Small intestine (tissue), 4 donors: ENCODE data around the gene KDELR3. TPM values are rescaled to one million over a fixed set of nuclear protein-coding genes. Genes with fewer than 3 reads are reported as not detected.

ENCODE experiments used
- polyA plus RNA-seq, 4 donors: library from polyadenylated mRNA; stranded (reverse) in 3 of 4; unstranded in 1 of 4; fragments of 200-250 nt in 3 of 4; fragments of 120-200 nt in 1 of 4; gene quantifications; one replicate each; pipeline versions ENCODE4 v1.2.1 to v1.2.3, GENCODE V29; 2013
- donor health status: healthy with polysubstance abuse.
- donor health status: Bipolar disorder and iron deficiency.
- donor health status: healthy.

Gene KDELR3
- polyA plus RNA-seq, 4 donors: 6.5 to 60.6 (median 10.7) TPM

Other genes starting within 250 kb of the KDELR3 start
- gene TMEM184B, start 195.1 kb upstream of the KDELR3 start, polyA plus RNA-seq: 10 to 100 TPM in 2 of 4 donors, 1 to 10 TPM in 2; 7.3 to 47.4 (median 20.3) TPM
- 10 to 100 TPM; 19.0 to 92.1 (median 46.7) TPM for gene CSNK1E, start 150.7 kb upstream of the KDELR3 start, polyA plus RNA-seq
- 1 to 10 TPM in 1 of 4 donors, under 1 TPM in 1, not detected in 2; 0.06 to 2.1 TPM for gene KCNJ4, start 12.9 kb upstream of the KDELR3 start, polyA plus RNA-seq
- 100 to 1,000 TPM in 3 of 4 donors, 10 to 100 TPM in 1; 72.4 to 477 (median 104) TPM for gene DDX17, start 38.2 kb downstream of the KDELR3 start, polyA plus RNA-seq
- gene DMC1, start 102.1 kb downstream of the KDELR3 start, polyA plus RNA-seq: 1 to 10 TPM in 1 of 4 donors, under 1 TPM in 1, not detected in 2; 0.70 to 2.1 TPM
- under 1 TPM in 2 of 4 donors, not detected in 2; 0.36 to 0.71 TPM for gene FAM227A, start 188.3 kb downstream of the KDELR3 start, polyA plus RNA-seq
- gene CBY1, start 188.5 kb downstream of the KDELR3 start, polyA plus RNA-seq: 10 to 100 TPM; 17.3 to 39.4 (median 31.9) TPM
- gene TOMM22, start 213.9 kb downstream of the KDELR3 start, polyA plus RNA-seq: 10 to 100 TPM; 42.5 to 82.5 (median 52.0) TPM
- 10 to 100 TPM; 34.6 to 90.5 (median 56.4) TPM for gene JOSD1, start 232.8 kb downstream of the KDELR3 start, polyA plus RNA-seq
- 10 to 100 TPM; 13.0 to 60.5 (median 24.0) TPM for gene GTPBP1, start 237.8 kb downstream of the KDELR3 start, polyA plus RNA-seq